Uterus (tissue), 4 donors: ENCODE data around the gene CYLC2. TPM values are rescaled to one million over a fixed set of nuclear protein-coding genes. Genes with fewer than 3 reads are reported as not detected.

Source experiments
- DNase-seq, 2 donors: peaks; one replicate each; pipeline ENCODE4 v3.0.0-alpha.2; 2019 to 2020
- H3K27ac ChIP-seq, 2 donors: fragments of 200-600 bp; sonication (generic); 1 replicate in 1 of 2; 2 replicates in 1 of 2; pipeline ENCODE4 v1.5.1; 2016 to 2018
- H3K27me3 ChIP-seq, 2 donors: fragments of 200-600 bp; sonication (generic); one replicate each; pipeline ENCODE4 v1.5.1; 2018 to 2019; ENCODE audit warnings: control low read depth in 1 of 2
- H3K36me3 ChIP-seq, 2 donors: fragments of 200-600 bp; sonication (generic); one replicate each; pipeline ENCODE4 v1.5.1; 2019; ENCODE audit warnings: control low read depth in 1 of 2
- H3K4me1 ChIP-seq, 2 donors: fragments of 200-600 bp; sonication (generic); one replicate each; pipeline ENCODE4 v1.5.1; 2018 to 2019; ENCODE audit warnings: control low read depth in 1 of 2
- H3K4me3 ChIP-seq, 2 donors: fragments of 200-600 bp; sonication (generic); 1 replicate in 1 of 2; 2 replicates in 1 of 2; pipeline ENCODE4 v1.5.1; 2018 to 2019; ENCODE audit warnings: mild to moderate bottlenecking in 1 of 2
- H3K9me3 ChIP-seq, 2 donors: fragments of 200-600 bp; sonication (generic); one replicate each; pipeline ENCODE4 v1.5.1; 2019; ENCODE audit warnings: control low read depth in 1 of 2
- POLR2A ChIP-seq, 2 donors: fragments of 450-650 bp; IDR thresholded peaks; one replicate each; pipeline ENCODE4 v1.6.1; 2016; ENCODE audit warnings: antibody characterized with exemption in 2 of 2, mild to moderate bottlenecking in 1 of 2, moderate library complexity in 1 of 2
- intact Hi-C: fragments of 100-400 bp; cut with DNase I; formaldehyde crosslinking; loops from one replicate; pipeline ENCODE4 v1.15.1; 2023; ENCODE audit warnings: low total_unique reads
- total RNA-seq, 4 donors: library from RNA; depleted of rRNA in 3 of 4; stranded (reverse); fragments of >200 nt in 3 of 4; gene quantifications; one replicate each; pipeline versions ENCODE4 v1.1.0 to v1.2.4, GENCODE V29; 2014 to 2023
- TF ChIP-seq, protein P1 (sequence below), 4 experiments: fragments of 200-600 bp in 2 of 4; fragments of 450-650 bp in 2 of 4; sonication (generic) in 2 of 4; IDR thresholded peaks; one replicate each; pipeline ENCODE4 v1.5.1; 2016 to 2019; ENCODE audit warnings: antibody characterized with exemption in 4 of 4, mild to moderate bottlenecking in 2 of 4, moderate library complexity in 1 of 4
- donor health status: DM: yes; HTN: yes; CAD: no.

CYLC2 gene, protein sequence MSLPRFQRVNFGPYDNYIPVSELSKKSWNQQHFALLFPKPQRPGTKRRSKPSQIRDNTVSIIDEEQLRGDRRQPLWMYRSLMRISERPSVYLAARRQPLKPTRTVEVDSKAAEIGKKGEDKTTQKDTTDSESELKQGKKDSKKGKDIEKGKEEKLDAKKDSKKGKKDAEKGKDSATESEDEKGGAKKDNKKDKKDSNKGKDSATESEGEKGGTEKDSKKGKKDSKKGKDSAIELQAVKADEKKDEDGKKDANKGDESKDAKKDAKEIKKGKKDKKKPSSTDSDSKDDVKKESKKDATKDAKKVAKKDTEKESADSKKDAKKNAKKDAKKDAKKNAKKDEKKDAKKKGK
- not detected for total RNA-seq

DNA sequence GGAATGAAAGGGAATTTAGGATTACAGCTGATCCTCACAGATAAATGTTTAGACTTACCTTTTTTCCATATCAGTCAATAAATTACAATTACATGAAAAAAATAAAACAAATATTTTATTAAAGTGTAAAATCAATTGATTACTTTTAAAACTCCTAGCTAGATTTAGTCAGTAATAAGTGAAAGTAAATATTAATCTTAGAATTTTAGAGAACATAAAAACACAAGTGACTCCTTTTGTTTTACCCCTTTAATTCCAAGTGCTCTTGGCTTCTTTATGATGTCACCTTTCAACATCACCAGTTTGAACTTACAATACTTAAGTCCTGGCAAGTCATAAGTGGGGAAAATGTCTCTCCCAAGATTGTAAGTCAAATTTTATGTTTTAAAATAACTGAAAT, at the start of gene CYLC2:
Gene CYLC2 (plus strand): TSS at position 301 of the 400 bp plus-strand sequence. CDS start 48 bp downstream, at position 349.
- TF ChIP-seq POLR2A (IDR thresholded peaks at IDR 0.05): no peak
- TF ChIP-seq, protein P1, sequence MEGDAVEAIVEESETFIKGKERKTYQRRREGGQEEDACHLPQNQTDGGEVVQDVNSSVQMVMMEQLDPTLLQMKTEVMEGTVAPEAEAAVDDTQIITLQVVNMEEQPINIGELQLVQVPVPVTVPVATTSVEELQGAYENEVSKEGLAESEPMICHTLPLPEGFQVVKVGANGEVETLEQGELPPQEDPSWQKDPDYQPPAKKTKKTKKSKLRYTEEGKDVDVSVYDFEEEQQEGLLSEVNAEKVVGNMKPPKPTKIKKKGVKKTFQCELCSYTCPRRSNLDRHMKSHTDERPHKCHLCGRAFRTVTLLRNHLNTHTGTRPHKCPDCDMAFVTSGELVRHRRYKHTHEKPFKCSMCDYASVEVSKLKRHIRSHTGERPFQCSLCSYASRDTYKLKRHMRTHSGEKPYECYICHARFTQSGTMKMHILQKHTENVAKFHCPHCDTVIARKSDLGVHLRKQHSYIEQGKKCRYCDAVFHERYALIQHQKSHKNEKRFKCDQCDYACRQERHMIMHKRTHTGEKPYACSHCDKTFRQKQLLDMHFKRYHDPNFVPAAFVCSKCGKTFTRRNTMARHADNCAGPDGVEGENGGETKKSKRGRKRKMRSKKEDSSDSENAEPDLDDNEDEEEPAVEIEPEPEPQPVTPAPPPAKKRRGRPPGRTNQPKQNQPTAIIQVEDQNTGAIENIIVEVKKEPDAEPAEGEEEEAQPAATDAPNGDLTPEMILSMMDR (IDR thresholded peaks at IDR 0.05): no peak
- Histone ChIP-seq H3K9me3 (no peaks in the 10 kb centered on the region), H3K36me3 (no peaks in the 10 kb centered on the region), H3K27me3 (no peaks in the 10 kb centered on the region), H3K4me1 (no peaks in the 10 kb centered on the region), H3K4me3 (no peak within 1 kb of the TSS), H3K27ac (no peak within 1 kb of the TSS)
- intact Hi-C loops: no loop called here
- no peak for DNase-seq

DNA sequence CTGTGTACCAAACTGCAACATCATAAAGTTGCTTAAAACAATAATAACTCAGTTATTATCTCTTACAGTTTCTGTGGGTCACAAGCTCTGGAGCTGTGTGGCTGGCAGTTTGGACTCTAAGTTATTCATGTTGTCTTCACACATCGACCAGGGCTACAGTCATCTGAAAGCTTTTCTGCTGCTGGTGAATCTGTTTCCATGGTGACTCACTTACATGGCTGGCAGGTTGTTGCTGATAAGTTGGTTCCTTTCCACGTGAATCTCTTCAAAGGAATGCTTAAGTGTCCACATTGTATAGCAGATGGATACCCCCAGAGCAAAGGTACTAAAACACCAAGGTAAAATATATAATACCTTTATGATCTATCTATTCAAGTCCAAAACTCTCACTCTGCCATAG, 44.8 kb upstream of the CYLC2 start:
- H3K9me3 ChIP-seq: no peaks in the 10 kb centered on the region
- H3K27ac ChIP-seq: no peak overlapping the region
- no peak for TF ChIP-seq POLR2A (IDR thresholded peaks at IDR 0.05)
- TF ChIP-seq, protein P1 (IDR thresholded peaks at IDR 0.05): no peak
- no peak for DNase-seq
- H3K4me1 ChIP-seq: no peaks in the 10 kb centered on the region
- H3K4me3 ChIP-seq: no peak overlapping the region
- H3K27me3 ChIP-seq: no peaks in the 10 kb centered on the region
- intact Hi-C loops: no loop called here
- no peaks in the 10 kb centered on the region for H3K36me3 ChIP-seq

DNA sequence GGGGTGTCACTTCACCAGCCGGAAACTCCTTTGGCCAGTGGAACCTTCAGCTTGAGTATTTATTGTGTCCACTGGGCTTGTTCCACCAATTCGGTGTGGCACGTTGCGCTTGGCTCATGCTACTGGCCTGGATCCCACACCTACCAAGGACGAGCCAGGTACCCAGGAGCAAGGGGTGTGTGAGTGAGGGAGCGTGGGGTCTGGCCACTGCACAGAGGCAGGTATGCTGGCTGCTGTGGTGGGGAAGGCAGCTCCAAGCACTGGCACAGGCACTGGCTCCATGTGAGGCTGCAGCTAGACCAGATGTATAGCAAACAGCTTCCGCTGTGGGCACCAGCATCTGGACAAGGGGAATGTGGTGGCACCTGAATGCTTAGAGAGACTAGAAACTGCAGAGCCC, 28.1 kb upstream of the CYLC2 start:
- TF ChIP-seq POLR2A (IDR thresholded peaks at IDR 0.05): no peak
- TF ChIP-seq, protein P1 (IDR thresholded peaks at IDR 0.05): no peak
- no peak for DNase-seq
- Histone ChIP-seq H3K4me3 (no peak overlapping the region), H3K9me3 (peaks cover 0 to 11% of the 10 kb centered on the region in 2 donors), H3K27ac (no peak overlapping the region), H3K27me3 (no peaks in the 10 kb centered on the region), H3K36me3 (no peaks in the 10 kb centered on the region), H3K4me1 (no peaks in the 10 kb centered on the region)
- intact Hi-C loops: no loop called here

DNA sequence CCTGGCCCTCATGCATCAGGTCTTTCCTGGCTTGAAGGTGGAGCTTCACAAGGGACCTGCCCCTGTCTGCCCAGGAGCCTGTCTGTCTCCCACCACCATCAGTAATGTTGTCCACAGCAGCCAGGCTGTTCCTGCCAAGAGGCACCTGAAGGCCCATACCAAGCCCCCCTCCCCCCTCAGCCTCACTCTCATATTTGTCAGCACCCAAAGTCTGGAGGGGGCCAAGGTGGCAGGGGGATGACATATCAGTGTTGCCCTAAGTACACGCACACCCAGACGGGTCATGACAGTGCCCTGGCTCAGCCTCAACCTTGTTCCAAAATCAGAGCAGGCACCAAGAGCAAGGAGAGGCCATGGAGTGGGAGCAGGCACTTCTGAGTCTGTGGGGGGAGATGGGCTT, 27.2 kb upstream of the CYLC2 start:
- TF ChIP-seq, protein P1 (IDR thresholded peaks at IDR 0.05): no peak
- TF ChIP-seq POLR2A (IDR thresholded peaks at IDR 0.05): no peak
- no peak for DNase-seq
- H3K9me3 ChIP-seq: peaks cover 0 to 11% of the 10 kb centered on the region in 2 donors
- no peak overlapping the region for H3K27ac ChIP-seq
- no peaks in the 10 kb centered on the region for H3K27me3 ChIP-seq
- no peaks in the 10 kb centered on the region for H3K4me1 ChIP-seq
- H3K4me3 ChIP-seq: no peak overlapping the region
- no peaks in the 10 kb centered on the region for H3K36me3 ChIP-seq
- intact Hi-C loops: no loop called here

DNA sequence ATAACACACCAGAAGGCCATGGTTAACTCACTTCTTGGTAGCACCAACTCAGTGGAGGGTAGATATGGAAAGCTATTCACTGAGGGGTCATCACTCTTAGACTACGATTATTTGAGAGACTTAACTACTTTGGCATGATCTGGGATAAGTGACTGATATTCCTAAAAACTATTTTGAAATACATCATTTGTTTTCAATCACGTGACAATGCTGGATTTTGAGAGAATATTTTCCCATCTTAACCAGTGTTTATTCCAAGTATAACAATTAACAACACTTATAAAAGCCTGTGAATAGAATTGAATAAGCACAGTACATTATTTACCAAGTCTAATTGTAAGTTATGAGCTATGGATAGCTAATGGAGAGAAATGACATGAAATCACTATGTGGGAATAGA, 22.4 kb upstream of the CYLC2 start:
- no peaks in the 10 kb centered on the region for H3K4me1 ChIP-seq

More for the DNA sequence above, 22.4 kb upstream of the CYLC2 start:
- no peak for DNase-seq
- TF ChIP-seq, protein P1 (IDR thresholded peaks at IDR 0.05): no peak
- TF ChIP-seq POLR2A (IDR thresholded peaks at IDR 0.05): no peak
- Histone ChIP-seq H3K4me3 (no peak overlapping the region), H3K9me3 (peaks cover 0 to 11% of the 10 kb centered on the region in 2 donors), H3K27me3 (no peaks in the 10 kb centered on the region), H3K27ac (no peak overlapping the region), H3K36me3 (no peaks in the 10 kb centered on the region)
- intact Hi-C loops: no loop called here
